WTC11 (cell line): Measurements from ENCODE around the gene AP3M1. TPM values are rescaled to one million over a fixed set of nuclear protein-coding genes. Genes with fewer than 3 reads are reported as not detected.

Experiments
- ATAC-seq: fragments of 200-7000 bp; cut with Tn5 transposase; 2 replicates; pipeline ENCODE4 v1.10.0; 2021; ENCODE audit warnings: mild to moderate bottlenecking, moderate library complexity
- CTCF ChIA-PET: fragments of 300-600 bp; sonication (Branson Sonifier 250); formaldehyde crosslinking; loops from one replicate; lab custom pipeline; 2021; ENCODE audit warnings: antibody characterized with exemption; lab: Charles Lee
- POLR2A ChIA-PET: fragments of 350-600 bp; sonication (Branson Sonifier 250); formaldehyde crosslinking; loops from one replicate; lab custom pipeline; 2021; ENCODE audit warnings: antibody characterized with exemption; lab: Charles Lee
- DNase-seq: peaks from one replicate; pipeline ENCODE4 v3.0.0; 2021; ENCODE audit warnings: low spot score
- H3K27ac Mint-ChIP-seq: 2 replicates; pipeline ENCODE4 v1.8.0; 2021; ENCODE audit warnings: mixed read lengths
- H3K27me3 Mint-ChIP-seq: 2 replicates; pipeline ENCODE4 v1.8.0; 2021; ENCODE audit warnings: low read depth, mild to moderate bottlenecking, moderate library complexity, mixed read lengths
- H3K36me3 Mint-ChIP-seq: 2 replicates; pipeline ENCODE4 v1.8.0; 2021; ENCODE audit warnings: mixed read lengths
- H3K4me1 Mint-ChIP-seq: 2 replicates; pipeline ENCODE4 v1.8.0; 2022; ENCODE audit warnings: mixed read lengths
- H3K4me3 Mint-ChIP-seq: 2 replicates; pipeline ENCODE4 v1.8.0; 2021; ENCODE audit warnings: mild to moderate bottlenecking, moderate library complexity, mixed read lengths
- H3K9me3 Mint-ChIP-seq: 2 replicates; pipeline ENCODE4 v1.8.0; 2021; ENCODE audit warnings: mixed read lengths
- CBFB ChIP-seq: sonication (generic); formaldehyde crosslinking; IDR thresholded peaks from 2 replicates; pipeline ENCODE4 v1.8.1; 2022; ENCODE audit warnings: mild to moderate bottlenecking, low read depth, missing genetic modification reagents
- CREM ChIP-seq: sonication (generic); formaldehyde crosslinking; IDR thresholded peaks from 2 replicates; pipeline ENCODE4 v1.8.1; 2022; ENCODE audit warnings: mild to moderate bottlenecking, missing genetic modification reagents, moderate library complexity
- ERG ChIP-seq: fragments of 250-450 bp; sonication (Bioruptor Pico); IDR thresholded peaks from 2 replicates; pipeline ENCODE4 v1.8.0; 2021; ENCODE audit warnings: mild to moderate bottlenecking
- ESRRA ChIP-seq: sonication (generic); formaldehyde crosslinking; IDR thresholded peaks from 2 replicates; pipeline ENCODE4 v1.8.1; 2022; ENCODE audit warnings: mild to moderate bottlenecking, missing genetic modification reagents, borderline replicate concordance
- FOXP4 ChIP-seq: sonication (generic); formaldehyde crosslinking; IDR thresholded peaks from 2 replicates; pipeline ENCODE4 v1.8.0; 2022; ENCODE audit warnings: mild to moderate bottlenecking, missing genetic modification reagents
- IRF2 ChIP-seq: sonication (generic); formaldehyde crosslinking; IDR thresholded peaks from 2 replicates; pipeline ENCODE4 v1.8.0; 2022; ENCODE audit warnings: low read depth, missing genetic modification reagents, borderline replicate concordance
- NFE2L1 ChIP-seq: sonication (generic); formaldehyde crosslinking; IDR thresholded peaks from 2 replicates; pipeline ENCODE4 v1.8.1; 2023; ENCODE audit warnings: missing genetic modification reagents
- NR2C2 ChIP-seq: sonication (generic); formaldehyde crosslinking; IDR thresholded peaks from 2 replicates; pipeline ENCODE4 v1.8.0; 2022; ENCODE audit warnings: mild to moderate bottlenecking, missing genetic modification reagents
- RELA ChIP-seq: sonication (generic); formaldehyde crosslinking; IDR thresholded peaks from 2 replicates; pipeline ENCODE4 v1.8.1; 2022; ENCODE audit warnings: missing genetic modification reagents, mild to moderate bottlenecking, borderline replicate concordance
- STAT6 ChIP-seq: sonication (generic); formaldehyde crosslinking; conservative IDR thresholded peaks from 2 replicates; pipeline ENCODE4 v1.8.1; 2023; ENCODE audit warnings: mild to moderate bottlenecking, low read depth, missing genetic modification reagents, moderate library complexity
- total RNA-seq: library from RNA; stranded (reverse); gene quantifications from 3 replicates; pipeline ENCODE4 v1.2.3, GENCODE V29; 2021
- TF ChIP-seq, protein P1 (sequence below): sonication (generic); formaldehyde crosslinking; IDR thresholded peaks from 2 replicates; pipeline ENCODE4 v1.8.0; 2023; ENCODE audit warnings: missing genetic modification reagents
- TF ChIP-seq, protein P2 (sequence below): sonication (generic); formaldehyde crosslinking; IDR thresholded peaks from 2 replicates; pipeline ENCODE4 v1.8.0; 2022; ENCODE audit warnings: missing genetic modification reagents
- TF ChIP-seq, protein P3 (sequence below): sonication (generic); formaldehyde crosslinking; IDR thresholded peaks from 2 replicates; pipeline ENCODE4 v1.8.1; 2022; ENCODE audit warnings: low read depth, missing genetic modification reagents, borderline replicate concordance
- TF ChIP-seq, protein P4 (sequence below): sonication (generic); formaldehyde crosslinking; IDR thresholded peaks from 2 replicates; pipeline ENCODE4 v1.8.0; 2023; ENCODE audit warnings: missing genetic modification reagents, mild to moderate bottlenecking, borderline replicate concordance

Gene AP3M1
- total RNA-seq, 1 experiment from 2014 or later: 37.3 TPM

DNA sequence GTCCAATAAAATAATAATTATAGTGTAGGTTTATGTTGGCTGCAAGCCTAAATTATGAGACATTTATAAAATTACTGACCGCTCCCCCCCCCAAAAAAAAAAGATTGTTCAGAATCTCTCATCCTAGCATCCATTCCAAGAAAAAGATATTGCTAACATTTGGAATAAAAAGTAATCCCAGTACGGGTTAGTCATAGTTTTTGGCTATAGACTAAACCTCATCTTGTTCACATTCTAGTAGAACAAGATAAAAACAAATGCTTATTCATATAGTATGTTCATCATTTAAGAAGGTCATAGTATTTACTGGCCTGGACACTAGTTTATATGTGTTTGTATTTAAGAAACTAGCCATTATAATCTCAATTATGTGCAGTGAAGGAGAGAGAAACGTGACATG, 44.4 kb upstream of the AP3M1 start (continued):
- TF ChIP-seq, protein P1, sequence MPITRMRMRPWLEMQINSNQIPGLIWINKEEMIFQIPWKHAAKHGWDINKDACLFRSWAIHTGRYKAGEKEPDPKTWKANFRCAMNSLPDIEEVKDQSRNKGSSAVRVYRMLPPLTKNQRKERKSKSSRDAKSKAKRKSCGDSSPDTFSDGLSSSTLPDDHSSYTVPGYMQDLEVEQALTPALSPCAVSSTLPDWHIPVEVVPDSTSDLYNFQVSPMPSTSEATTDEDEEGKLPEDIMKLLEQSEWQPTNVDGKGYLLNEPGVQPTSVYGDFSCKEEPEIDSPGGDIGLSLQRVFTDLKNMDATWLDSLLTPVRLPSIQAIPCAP (CRISPR knock-in tag): no peak

GRCh38 chr10:74194545-74194944, 43.9 kb upstream of the AP3M1 start:
- Mint-ChIP-seq H3K4me1 (peaks cover 23% of the 10 kb centered on the region), H3K27me3 (no peaks in the 10 kb centered on the region), H3K9me3 (peaks cover 5% of the 10 kb centered on the region), H3K4me3 (no peak overlapping the region), H3K36me3 (no peaks in the 10 kb centered on the region; the same call in 1 of the 2 replicates), H3K27ac (no peak overlapping the region)
- TF ChIP-seq RELA (CRISPR knock-in tag) (no peak), NFE2L1 (no peak), NR2C2 (CRISPR knock-in tag) (no peak), STAT6 (CRISPR knock-in tag) (no peak), ESRRA (no peak), ERG (CRISPR knock-in tag) (no peak), IRF2 (CRISPR knock-in tag) (no peak), CREM (CRISPR knock-in tag) (no peak), CBFB (CRISPR knock-in tag) (no peak), FOXP4 (CRISPR knock-in tag) (no peak)
- TF ChIP-seq, protein P2, sequence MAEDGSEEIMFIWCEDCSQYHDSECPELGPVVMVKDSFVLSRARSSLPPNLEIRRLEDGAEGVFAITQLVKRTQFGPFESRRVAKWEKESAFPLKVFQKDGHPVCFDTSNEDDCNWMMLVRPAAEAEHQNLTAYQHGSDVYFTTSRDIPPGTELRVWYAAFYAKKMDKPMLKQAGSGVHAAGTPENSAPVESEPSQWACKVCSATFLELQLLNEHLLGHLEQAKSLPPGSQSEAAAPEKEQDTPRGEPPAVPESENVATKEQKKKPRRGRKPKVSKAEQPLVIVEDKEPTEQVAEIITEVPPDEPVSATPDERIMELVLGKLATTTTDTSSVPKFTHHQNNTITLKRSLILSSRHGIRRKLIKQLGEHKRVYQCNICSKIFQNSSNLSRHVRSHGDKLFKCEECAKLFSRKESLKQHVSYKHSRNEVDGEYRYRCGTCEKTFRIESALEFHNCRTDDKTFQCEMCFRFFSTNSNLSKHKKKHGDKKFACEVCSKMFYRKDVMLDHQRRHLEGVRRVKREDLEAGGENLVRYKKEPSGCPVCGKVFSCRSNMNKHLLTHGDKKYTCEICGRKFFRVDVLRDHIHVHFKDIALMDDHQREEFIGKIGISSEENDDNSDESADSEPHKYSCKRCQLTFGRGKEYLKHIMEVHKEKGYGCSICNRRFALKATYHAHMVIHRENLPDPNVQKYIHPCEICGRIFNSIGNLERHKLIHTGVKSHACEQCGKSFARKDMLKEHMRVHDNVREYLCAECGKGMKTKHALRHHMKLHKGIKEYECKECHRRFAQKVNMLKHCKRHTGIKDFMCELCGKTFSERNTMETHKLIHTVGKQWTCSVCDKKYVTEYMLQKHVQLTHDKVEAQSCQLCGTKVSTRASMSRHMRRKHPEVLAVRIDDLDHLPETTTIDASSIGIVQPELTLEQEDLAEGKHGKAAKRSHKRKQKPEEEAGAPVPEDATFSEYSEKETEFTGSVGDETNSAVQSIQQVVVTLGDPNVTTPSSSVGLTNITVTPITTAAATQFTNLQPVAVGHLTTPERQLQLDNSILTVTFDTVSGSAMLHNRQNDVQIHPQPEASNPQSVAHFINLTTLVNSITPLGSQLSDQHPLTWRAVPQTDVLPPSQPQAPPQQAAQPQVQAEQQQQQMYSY (CRISPR knock-in tag): no peak
- TF ChIP-seq, protein P3, sequence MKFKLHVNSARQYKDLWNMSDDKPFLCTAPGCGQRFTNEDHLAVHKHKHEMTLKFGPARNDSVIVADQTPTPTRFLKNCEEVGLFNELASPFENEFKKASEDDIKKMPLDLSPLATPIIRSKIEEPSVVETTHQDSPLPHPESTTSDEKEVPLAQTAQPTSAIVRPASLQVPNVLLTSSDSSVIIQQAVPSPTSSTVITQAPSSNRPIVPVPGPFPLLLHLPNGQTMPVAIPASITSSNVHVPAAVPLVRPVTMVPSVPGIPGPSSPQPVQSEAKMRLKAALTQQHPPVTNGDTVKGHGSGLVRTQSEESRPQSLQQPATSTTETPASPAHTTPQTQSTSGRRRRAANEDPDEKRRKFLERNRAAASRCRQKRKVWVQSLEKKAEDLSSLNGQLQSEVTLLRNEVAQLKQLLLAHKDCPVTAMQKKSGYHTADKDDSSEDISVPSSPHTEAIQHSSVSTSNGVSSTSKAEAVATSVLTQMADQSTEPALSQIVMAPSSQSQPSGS (CRISPR knock-in tag): no peak
- TF ChIP-seq, protein P4, sequence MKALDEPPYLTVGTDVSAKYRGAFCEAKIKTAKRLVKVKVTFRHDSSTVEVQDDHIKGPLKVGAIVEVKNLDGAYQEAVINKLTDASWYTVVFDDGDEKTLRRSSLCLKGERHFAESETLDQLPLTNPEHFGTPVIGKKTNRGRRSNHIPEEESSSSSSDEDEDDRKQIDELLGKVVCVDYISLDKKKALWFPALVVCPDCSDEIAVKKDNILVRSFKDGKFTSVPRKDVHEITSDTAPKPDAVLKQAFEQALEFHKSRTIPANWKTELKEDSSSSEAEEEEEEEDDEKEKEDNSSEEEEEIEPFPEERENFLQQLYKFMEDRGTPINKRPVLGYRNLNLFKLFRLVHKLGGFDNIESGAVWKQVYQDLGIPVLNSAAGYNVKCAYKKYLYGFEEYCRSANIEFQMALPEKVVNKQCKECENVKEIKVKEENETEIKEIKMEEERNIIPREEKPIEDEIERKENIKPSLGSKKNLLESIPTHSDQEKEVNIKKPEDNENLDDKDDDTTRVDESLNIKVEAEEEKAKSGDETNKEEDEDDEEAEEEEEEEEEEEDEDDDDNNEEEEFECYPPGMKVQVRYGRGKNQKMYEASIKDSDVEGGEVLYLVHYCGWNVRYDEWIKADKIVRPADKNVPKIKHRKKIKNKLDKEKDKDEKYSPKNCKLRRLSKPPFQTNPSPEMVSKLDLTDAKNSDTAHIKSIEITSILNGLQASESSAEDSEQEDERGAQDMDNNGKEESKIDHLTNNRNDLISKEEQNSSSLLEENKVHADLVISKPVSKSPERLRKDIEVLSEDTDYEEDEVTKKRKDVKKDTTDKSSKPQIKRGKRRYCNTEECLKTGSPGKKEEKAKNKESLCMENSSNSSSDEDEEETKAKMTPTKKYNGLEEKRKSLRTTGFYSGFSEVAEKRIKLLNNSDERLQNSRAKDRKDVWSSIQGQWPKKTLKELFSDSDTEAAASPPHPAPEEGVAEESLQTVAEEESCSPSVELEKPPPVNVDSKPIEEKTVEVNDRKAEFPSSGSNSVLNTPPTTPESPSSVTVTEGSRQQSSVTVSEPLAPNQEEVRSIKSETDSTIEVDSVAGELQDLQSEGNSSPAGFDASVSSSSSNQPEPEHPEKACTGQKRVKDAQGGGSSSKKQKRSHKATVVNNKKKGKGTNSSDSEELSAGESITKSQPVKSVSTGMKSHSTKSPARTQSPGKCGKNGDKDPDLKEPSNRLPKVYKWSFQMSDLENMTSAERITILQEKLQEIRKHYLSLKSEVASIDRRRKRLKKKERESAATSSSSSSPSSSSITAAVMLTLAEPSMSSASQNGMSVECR (CRISPR knock-in tag): no peak
- CTCF ChIA-PET: no interaction called here
- no peak for ATAC-seq
- DNase-seq: no peak
- POLR2A ChIA-PET: no interaction called here
